HG03135 (cell line): ENCODE results near the gene GNA14.
"Not testable (repeated sequence)": the region's sequence is repeated elsewhere in the genome, so short reads cannot be mapped to it uniquely, and the experiment has no call there.

Experiments
- ATAC-seq: cut with Tn5 transposase; IDR thresholded peaks from one replicate; pipeline ENCODE4 v1.9.1; 2021; ENCODE audit warnings: mild to moderate bottlenecking, moderate library complexity; ENCODE audit not compliant: unreplicated experiment

The GNA14 gene

GRCh38 chr9:77497322-77498198 lies 150.6 kb downstream of the GNA14 start:
- ATAC-seq, result no peak

- ATAC-seq, result no peak
These were observed 152.1 kb downstream of the GNA14 start for GRCh38 chr9:77495834-77496671.

GRCh38 chr9:77490279-77490678 lies 157.8 kb downstream of the GNA14 start:
- not testable (repeated sequence) for ATAC-seq

- not testable (repeated sequence) for ATAC-seq
These were observed 158.5 kb downstream of the GNA14 start for GRCh38 chr9:77489405-77490163.

- ATAC-seq, result no peak
These were observed 159.5 kb downstream of the GNA14 start for GRCh38 chr9:77488439-77489126.

- ATAC-seq, result no peak
These were observed 161.2 kb downstream of the GNA14 start for GRCh38 chr9:77486968-77487367.

GRCh38 chr9:77486463-77486862 lies 161.7 kb downstream of the GNA14 start:
- ATAC-seq, result no peak

- peak; percentile 99 for ATAC-seq
These were observed 172.3 kb downstream of the GNA14 start for GRCh38 chr9:77475641-77476473.

GRCh38 chr9:77474936-77475335 lies 173.2 kb downstream of the GNA14 start:
- no peak for ATAC-seq

GRCh38 chr9:77472646-77473045 lies 175.5 kb downstream of the GNA14 start:
- no peak for ATAC-seq

- no peak for ATAC-seq
These were observed 176.6 kb downstream of the GNA14 start for GRCh38 chr9:77471572-77471971.

GRCh38 chr9:77469515-77470231 lies 178.4 kb downstream of the GNA14 start:
- no peak for ATAC-seq

- no peak for ATAC-seq
These were observed 183.5 kb downstream of the GNA14 start for GRCh38 chr9:77464661-77465060.

- ATAC-seq, result no peak
These were observed 185.0 kb downstream of the GNA14 start for GRCh38 chr9:77463151-77463550.

- ATAC-seq, result no peak
These were observed 186.1 kb downstream of the GNA14 start for GRCh38 chr9:77462066-77462465.

- ATAC-seq, result no peak
These were observed 187.2 kb downstream of the GNA14 start for GRCh38 chr9:77460938-77461337.

- peak; percentile 82 for ATAC-seq
These were observed 190.1 kb downstream of the GNA14 start for GRCh38 chr9:77457916-77458592.

- peak; percentile 81 for ATAC-seq
These were observed 191.2 kb downstream of the GNA14 start for GRCh38 chr9:77456829-77457437.
